HG03066 (cell line): Measurements from ENCODE around the gene SUV39H1.

Experiments
- ATAC-seq: cut with Tn5 transposase; IDR thresholded peaks from one replicate; pipeline ENCODE4 v1.9.1; 2021; ENCODE audit warnings: low read depth; ENCODE audit not compliant: unreplicated experiment

SUV39H1 gene

GRCh38 chrX:48711162-48711928 lies 14.8 kb downstream of the SUV39H1 start:
- no peak for ATAC-seq

- no peak for ATAC-seq
Measured at GRCh38 chrX:48711929-48712505, 15.5 kb downstream of the SUV39H1 start.

GRCh38 chrX:48713847-48714246 lies 17.3 kb downstream of the SUV39H1 start:
- no peak for ATAC-seq

GRCh38 chrX:48714573-48714972 lies 18.0 kb downstream of the SUV39H1 start:
- no peak for ATAC-seq

- no peak for ATAC-seq
Measured at GRCh38 chrX:48715072-48715471, 18.5 kb downstream of the SUV39H1 start.

- no peak for ATAC-seq
Measured at GRCh38 chrX:48715876-48716502, 19.5 kb downstream of the SUV39H1 start.

- no peak for ATAC-seq
Measured at GRCh38 chrX:48719958-48720357, 23.4 kb downstream of the SUV39H1 start.

- no peak for ATAC-seq
Measured at GRCh38 chrX:48720577-48721250, 24.2 kb downstream of the SUV39H1 start.

GRCh38 chrX:48721916-48722315 lies 25.4 kb downstream of the SUV39H1 start:
- no peak for ATAC-seq

- ATAC-seq, result no peak
Measured at GRCh38 chrX:48726596-48726995, 30.1 kb downstream of the SUV39H1 start.

GRCh38 chrX:48728653-48729052 lies 32.1 kb downstream of the SUV39H1 start:
- ATAC-seq, result no peak

GRCh38 chrX:48736303-48736702 lies 39.8 kb downstream of the SUV39H1 start:
- no peak for ATAC-seq

- no peak for ATAC-seq
Measured at GRCh38 chrX:48736878-48737212, 40.3 kb downstream of the SUV39H1 start.

- peak; percentile 97 for ATAC-seq
Measured at GRCh38 chrX:48737213-48737938, 40.8 kb downstream of the SUV39H1 start.

- no peak for ATAC-seq
Measured at GRCh38 chrX:48737940-48738339, 41.4 kb downstream of the SUV39H1 start.

- ATAC-seq, result no peak
Measured at GRCh38 chrX:48741834-48742233, 45.3 kb downstream of the SUV39H1 start.

GRCh38 chrX:48745222-48745621 lies 48.7 kb downstream of the SUV39H1 start:
- ATAC-seq, result no peak

GRCh38 chrX:48747415-48748016 lies 51.0 kb downstream of the SUV39H1 start:
- no peak for ATAC-seq

GRCh38 chrX:48749182-48749581 lies 52.6 kb downstream of the SUV39H1 start:
- no peak for ATAC-seq

- ATAC-seq, result no peak
Measured at GRCh38 chrX:48751343-48751742, 54.8 kb downstream of the SUV39H1 start.
